Right lobe of liver (tissue), 4 donors: ENCODE data around the gene CRTC1.

Experiments used
- CTCF ChIP-seq, 4 donors: fragments of 200-600 bp in 3 of 4; fragments of 450-650 bp in 1 of 4; IDR thresholded peaks; one replicate each; pipeline versions ENCODE4 v1.5.1 to v1.8.0; 2016 to 2022; ENCODE audit warnings: antibody characterized with exemption in 4 of 4, mild to moderate bottlenecking in 2 of 4
- POLR2A ChIP-seq: fragments of 450-650 bp; IDR thresholded peaks from one replicate; pipeline ENCODE4 v1.6.1; 2017; ENCODE audit warnings: antibody characterized with exemption, mild to moderate bottlenecking
- donor health status: DM: no; HTN: no; CAD: no.
- donor health status: DM: no; HTN: no; CAD: no.
- donor health status: DM: no; HTN: yes; CAD: no.

DNA sequence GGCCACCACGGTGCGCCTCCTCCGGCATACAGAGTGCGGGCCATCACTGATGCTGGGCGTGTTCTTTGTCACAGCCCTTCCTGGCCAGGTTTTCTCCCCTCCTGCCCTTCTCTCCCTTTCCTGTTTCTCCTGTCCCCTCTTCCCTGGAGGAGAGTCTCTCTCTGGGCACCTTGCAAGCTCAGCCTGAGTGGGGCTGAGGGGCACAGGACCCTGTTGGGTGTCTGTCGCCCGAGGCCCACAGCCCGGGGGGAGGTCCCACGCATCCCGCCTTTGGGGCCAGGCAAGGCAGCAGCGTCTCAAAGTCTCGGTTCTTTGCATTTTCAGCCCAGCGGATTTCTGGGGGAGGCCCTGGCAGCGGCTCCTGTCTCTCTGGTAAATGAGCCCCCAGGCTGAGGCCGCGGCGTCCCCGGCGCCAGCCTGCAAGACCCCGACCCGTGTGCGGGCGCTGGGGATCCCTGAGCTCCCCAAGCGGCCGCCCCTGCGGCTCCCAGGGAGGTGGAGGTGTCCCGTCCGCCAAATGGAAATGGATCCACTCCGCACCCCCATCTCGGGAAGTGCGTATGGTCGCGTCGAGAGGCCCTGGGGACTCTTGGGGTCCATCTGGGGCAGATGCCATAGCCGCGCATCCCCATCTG lies 60.4 kb downstream of the CRTC1 start:
- TF ChIP-seq CTCF (IDR thresholded peaks at IDR 0.05) = no peak
- TF ChIP-seq POLR2A = no peak
